Measurements from ENCODE around the gene ERCC3. TPM values are rescaled to one million over a fixed set of nuclear protein-coding genes. Genes with fewer than 3 reads are reported as not detected.
"Not testable (repeated sequence)": the region's sequence is repeated elsewhere in the genome, so short reads cannot be mapped to it uniquely, and the experiment has no call there.

The ERCC3 gene
- total and polyA plus RNA-seq, 8 donors: 16.5 to 103 (median 34.5) TPM

GRCh38 chr2:127255146-127255545 is 38.8 kb downstream of the ERCC3 start:
- Histone ChIP-seq H3K9me3 (no peaks in the 10 kb centered on the region), H3K4me1 (no peaks in the 10 kb centered on the region), H3K4me3 (no peak overlapping the region), H3K27ac (no peak overlapping the region), H3K27me3 (no peaks in the 10 kb centered on the region), H3K36me3 (peaks cover 27 to 49% (median 45%) of the 10 kb centered on the region in 4 donors)
- peak in 1 of 2 donors; percentile 63 for DNase-seq
- WGBS, 5 donors: 79 to 88% (median 83%) methylated on average over 2 of the region's 2 CpGs
- TF ChIP-seq POLR2AphosphoS5 (IDR thresholded peaks at IDR 0.05) (no peak), CTCF (IDR thresholded peaks at IDR 0.05) (no peak), POLR2A (IDR thresholded peaks at IDR 0.05) (no peak), EP300 (IDR thresholded peaks at IDR 0.05) (no peak)
- intact Hi-C loops (cut with DNase I; ENCODE audit: low total_unique reads): no loop called here

- H3K36me3 ChIP-seq: peaks cover 21 to 42% (median 39%) of the 10 kb centered on the region in 4 donors
- no peaks in the 10 kb centered on the region for H3K9me3 ChIP-seq
- H3K27me3 ChIP-seq: no peaks in the 10 kb centered on the region
- no peaks in the 10 kb centered on the region for H3K4me1 ChIP-seq
- intact Hi-C loops (cut with DNase I; ENCODE audit: low total_unique reads): no loop called here
- 61 to 75% (median 71%) methylated on average over 7 of the region's 7 CpGs for WGBS, 5 donors
- no peak overlapping the region for H3K4me3 ChIP-seq
- H3K27ac ChIP-seq: no peak overlapping the region
- TF ChIP-seq CTCF (IDR thresholded peaks at IDR 0.05) (no peak), POLR2A (IDR thresholded peaks at IDR 0.05) (no peak), EP300 (IDR thresholded peaks at IDR 0.05) (no peak), POLR2AphosphoS5 (IDR thresholded peaks at IDR 0.05) (no peak)
- no peak for DNase-seq
Observed at GRCh38 chr2:127254386-127254981, 39.5 kb downstream of the ERCC3 start.

GRCh38 chr2:127241184-127241583 is 52.8 kb downstream of the ERCC3 start:
- DNase-seq; H3K4me3 ChIP-seq; H3K27me3 ChIP-seq; intact Hi-C loops (cut with DNase I; ENCODE audit: low total_unique reads); H3K27ac ChIP-seq; H3K4me1 ChIP-seq; H3K36me3 ChIP-seq: not testable (repeated sequence)
- H3K9me3 ChIP-seq: peaks cover 0 to 20% (median 6%) of the 10 kb centered on the region in 4 donors
- WGBS, 5 donors: 54 to 77% (median 58%) methylated on average over 2 of the region's 2 CpGs

GRCh38 chr2:127239395-127239794 is 54.5 kb downstream of the ERCC3 start:
- Histone ChIP-seq H3K36me3 (no peaks in the 10 kb centered on the region), H3K4me3 (no peak overlapping the region), H3K27me3 (no peaks in the 10 kb centered on the region), H3K9me3 (peaks cover 0 to 20% (median 6%) of the 10 kb centered on the region in 4 donors), H3K4me1 (no peaks in the 10 kb centered on the region), H3K27ac (no peak overlapping the region)
- TF ChIP-seq CTCF (IDR thresholded peaks at IDR 0.05) (no peak), EP300 (IDR thresholded peaks at IDR 0.05) (no peak), POLR2AphosphoS5 (IDR thresholded peaks at IDR 0.05) (no peak), POLR2A (IDR thresholded peaks at IDR 0.05) (no peak)
- intact Hi-C loops (cut with DNase I; ENCODE audit: low total_unique reads): no loop called here
- WGBS, 5 donors: 96 to 100% (median 99%) methylated on average over 1 of the region's 1 CpG
- no peak for DNase-seq

GRCh38 chr2:127237768-127238167 is 56.2 kb downstream of the ERCC3 start:
- H3K36me3 ChIP-seq; H3K27me3 ChIP-seq; H3K4me3 ChIP-seq; H3K4me1 ChIP-seq; intact Hi-C loops (cut with DNase I; ENCODE audit: low total_unique reads); DNase-seq; H3K27ac ChIP-seq: not testable (repeated sequence)
- peaks cover 0 to 20% (median 6%) of the 10 kb centered on the region in 4 donors for H3K9me3 ChIP-seq
- WGBS, 5 donors: 57 to 72% (median 62%) methylated on average over 2 of the region's 2 CpGs

Measured in stomach (tissue), 9 donors.